SK-N-SH (cell line): ENCODE results near the gene NFIX.

ENCODE experiments used
- RCOR1 ChIP-seq: fragments of 150-350 bp; IDR thresholded peaks from 2 replicates; pipeline ENCODE4 v1.6.1; 2017; ENCODE audit warnings: antibody characterized with exemption, low read length
- TCF12 ChIP-seq: IDR thresholded peaks from 2 replicates; pipeline ENCODE4 v1.4.0; 2012

DNA sequence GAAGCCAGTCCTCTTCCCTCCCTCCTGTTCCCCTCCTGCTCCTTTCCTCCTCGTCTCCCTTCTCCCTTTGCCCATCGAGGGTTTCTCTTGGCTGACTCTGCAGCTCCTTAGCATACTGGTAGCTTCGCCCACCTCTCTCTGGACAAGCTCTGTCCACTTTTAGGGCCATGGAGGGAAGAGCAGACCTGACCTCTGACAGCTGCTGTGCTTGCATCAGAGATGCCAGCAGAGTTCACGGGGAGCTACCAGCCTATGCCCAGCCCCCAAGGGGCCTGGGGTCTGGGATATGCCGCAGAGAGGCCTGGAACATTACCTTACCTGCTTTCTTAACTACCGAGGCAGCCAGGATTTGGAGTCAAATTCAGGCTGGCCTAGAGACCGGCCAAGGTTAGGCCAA lies 87.7 kb downstream of the NFIX start:
- TF ChIP-seq TCF12 (no peak), RCOR1 (no peak)
